ENCODE results near the gene MARVELD2. TPM values are rescaled to one million over a fixed set of nuclear protein-coding genes. Genes with fewer than 3 reads are reported as not detected.

The MARVELD2 gene
- total and polyA plus RNA-seq, 10 donors, result 0.02 to 1.9 (median 0.83) TPM

DNA sequence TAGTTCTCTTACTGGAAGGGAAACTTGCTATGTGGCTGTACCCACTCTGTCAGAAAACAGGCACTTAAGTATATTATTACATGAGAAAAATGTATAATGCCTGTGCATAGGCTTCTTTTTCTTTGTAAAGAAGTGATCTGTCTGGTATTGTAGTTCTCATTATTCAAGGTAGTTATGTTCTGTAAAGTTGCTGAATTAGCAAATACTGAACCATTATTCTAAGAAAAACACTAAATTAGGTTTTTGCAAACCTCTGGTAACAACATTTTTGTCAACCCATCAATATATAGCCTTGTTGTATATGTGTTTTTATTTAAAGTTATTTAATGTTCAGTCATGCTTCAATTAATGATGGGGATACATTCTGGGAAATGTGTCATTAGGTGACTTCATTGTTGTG lies 36.5 kb upstream of the MARVELD2 start:
- no peaks in the 10 kb centered on the region for H3K9me3 ChIP-seq
- DNase-seq, result no peak
- peaks cover 0 to 13% (median 0%) of the 10 kb centered on the region in 6 donors for H3K4me1 ChIP-seq
- H3K36me3 ChIP-seq, result peaks cover 2 to 93% (median 50%) of the 10 kb centered on the region in 6 donors
- no peak for TF ChIP-seq CTCF (IDR thresholded peaks at IDR 0.05 in 8 of 11, conservative IDR thresholded peaks at IDR 0.05 in 3 of 11)
- TF ChIP-seq POLR2AphosphoS5 (IDR thresholded peaks at IDR 0.05), result no peak
- TF ChIP-seq POLR2A (IDR thresholded peaks at IDR 0.05), result no peak
- no peak overlapping the region for H3K4me3 ChIP-seq
- H3K27me3 ChIP-seq (replicated peaks in 1 of 7), result no peaks in the 10 kb centered on the region
- no peak overlapping the region for H3K27ac ChIP-seq
- intact Hi-C loops (cut with DNase I; ENCODE audit: low total_unique reads), result no loop called here

- peaks cover 0 to 96% (median 46%) of the 10 kb centered on the region in 6 donors for H3K36me3 ChIP-seq
- DNase-seq, result no peak
- intact Hi-C loops (cut with DNase I; ENCODE audit: low total_unique reads), result no loop called here
- 90 to 92% (median 92%) methylated on average over 15 of the region's 15 CpGs for WGBS, 5 donors
- no peak for TF ChIP-seq POLR2A (IDR thresholded peaks at IDR 0.05)
- TF ChIP-seq CTCF (IDR thresholded peaks at IDR 0.05 in 8 of 11, conservative IDR thresholded peaks at IDR 0.05 in 3 of 11), result no peak
- TF ChIP-seq POLR2AphosphoS5 (IDR thresholded peaks at IDR 0.05), result no peak
- no peaks in the 10 kb centered on the region for H3K4me1 ChIP-seq
- no peak overlapping the region for H3K27ac ChIP-seq
- H3K27me3 ChIP-seq (replicated peaks in 1 of 7), result no peaks in the 10 kb centered on the region
- H3K4me3 ChIP-seq, result no peak overlapping the region
- peaks cover 0 to 11% (median 3%) of the 10 kb centered on the region in 8 donors for H3K9me3 ChIP-seq
These were observed 10.1 kb upstream of the MARVELD2 start for GRCh38 chr5:69404659-69405330.

DNA sequence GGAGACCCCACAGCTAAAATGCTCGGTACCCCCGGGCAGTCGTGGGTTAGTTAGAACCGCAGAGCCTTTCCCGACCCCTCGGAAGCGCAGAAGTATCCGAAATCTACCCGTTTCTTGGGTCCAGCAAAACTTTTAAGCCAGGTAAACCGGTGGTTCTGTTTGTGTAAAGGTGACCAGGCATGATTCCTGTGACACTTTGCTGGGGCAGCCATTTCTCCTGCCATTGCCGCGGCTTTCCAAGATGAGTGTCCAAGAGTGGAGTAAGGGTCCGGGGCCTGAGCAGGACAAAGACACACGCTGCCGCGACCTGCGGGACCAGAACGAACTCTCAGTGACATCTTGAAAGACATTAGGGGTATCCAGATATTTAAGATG lies 655 bp downstream of the MARVELD2 start:
- H3K4me3 ChIP-seq, result peak overlapping the region; percentile 52 to 81 (median 68)
- peaks cover 0 to 17% (median 11%) of the 10 kb centered on the region in 6 donors for H3K4me1 ChIP-seq
- WGBS, 5 donors, result 57 to 74% (median 59%) methylated on average over 18 of the region's 18 CpGs
- DNase-seq, result no peak
- TF ChIP-seq CTCF (IDR thresholded peaks at IDR 0.05 in 8 of 11, conservative IDR thresholded peaks at IDR 0.05 in 3 of 11), result no peak
- TF ChIP-seq POLR2AphosphoS5 (IDR thresholded peaks at IDR 0.05), result no peak
- TF ChIP-seq POLR2A (IDR thresholded peaks at IDR 0.05), result no peak
- no peaks in the 10 kb centered on the region for H3K9me3 ChIP-seq
- H3K36me3 ChIP-seq, result peaks cover 0 to 47% (median 15%) of the 10 kb centered on the region in 6 donors
- intact Hi-C loops (cut with DNase I; ENCODE audit: low total_unique reads), result no loop called here
- H3K27me3 ChIP-seq (replicated peaks in 1 of 7), result peaks cover 0 to 10% (median 0%) of the 10 kb centered on the region in 7 donors
- H3K27ac ChIP-seq, result no peak overlapping the region

DNA sequence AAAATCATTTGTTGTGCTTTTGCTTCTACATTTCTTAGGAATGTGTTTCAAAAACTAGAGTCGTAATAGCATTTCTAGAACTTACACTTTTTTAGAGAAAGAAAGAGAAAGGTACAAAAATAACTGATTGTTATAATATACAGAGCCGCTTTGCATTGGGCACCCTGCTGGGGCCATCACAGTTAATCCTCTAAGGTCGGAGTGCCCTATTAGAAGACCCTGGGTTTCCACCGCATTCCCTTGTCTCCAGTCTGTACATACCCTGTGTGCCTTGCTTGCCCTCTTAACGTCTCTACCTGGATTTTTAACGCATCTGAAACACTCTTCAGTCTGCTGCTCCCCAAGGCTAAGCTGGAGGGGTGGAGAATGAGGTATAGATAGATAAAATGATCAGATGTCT lies 1.3 kb downstream of the MARVELD2 start:
- H3K27ac ChIP-seq, result no peak overlapping the region
- DNase-seq, result no peak
- H3K27me3 ChIP-seq (replicated peaks in 1 of 7), result peaks cover 0 to 10% (median 0%) of the 10 kb centered on the region in 7 donors
- no peaks in the 10 kb centered on the region for H3K9me3 ChIP-seq
- 93 to 96% (median 96%) methylated on average over 6 of the region's 6 CpGs for WGBS, 5 donors
- H3K4me3 ChIP-seq, result no peak overlapping the region
- peaks cover 0 to 17% (median 11%) of the 10 kb centered on the region in 6 donors for H3K4me1 ChIP-seq
- peaks cover 0 to 40% (median 11%) of the 10 kb centered on the region in 6 donors for H3K36me3 ChIP-seq
- TF ChIP-seq POLR2AphosphoS5 (IDR thresholded peaks at IDR 0.05) (no peak), CTCF (IDR thresholded peaks at IDR 0.05 in 8 of 11, conservative IDR thresholded peaks at IDR 0.05 in 3 of 11) (no peak), POLR2A (IDR thresholded peaks at IDR 0.05) (no peak)
- intact Hi-C loops (cut with DNase I; ENCODE audit: low total_unique reads), result no loop called here

Data from spleen (tissue), 11 donors.